ENCODE measurements around the gene TAOK1.

TAOK1 gene

GRCh38 chr17:29363716-29364115 lies 26.4 kb upstream of the TAOK1 start:
- FAIRE-seq (no peak), DNase-seq (ENCODE audit: insufficient read length, low spot score) (no peak)
- no peak for TF ChIP-seq POLR2A (IDR thresholded peaks at IDR 0.05; ENCODE audit: low read depth, low read length)

GRCh38 chr17:29364691-29365090 lies 25.5 kb upstream of the TAOK1 start:
- no peak for TF ChIP-seq POLR2A (IDR thresholded peaks at IDR 0.05; ENCODE audit: low read depth, low read length)
- no peak for FAIRE-seq
- no peak for DNase-seq (ENCODE audit: insufficient read length, low spot score)

GRCh38 chr17:29368161-29368560 lies 22.0 kb upstream of the TAOK1 start:
- FAIRE-seq (no peak), DNase-seq (ENCODE audit: insufficient read length, low spot score) (no peak)
- TF ChIP-seq POLR2A (IDR thresholded peaks at IDR 0.05; ENCODE audit: low read depth, low read length): no peak

GRCh38 chr17:29368926-29369325 lies 21.2 kb upstream of the TAOK1 start:
- TF ChIP-seq POLR2A (IDR thresholded peaks at IDR 0.05; ENCODE audit: low read depth, low read length): no peak
- no peak for FAIRE-seq
- no peak for DNase-seq (ENCODE audit: insufficient read length, low spot score)

- no peak for TF ChIP-seq POLR2A (IDR thresholded peaks at IDR 0.05; ENCODE audit: low read depth, low read length)
- DNase-seq (ENCODE audit: insufficient read length, low spot score) (peak; percentile 70), FAIRE-seq (peak; percentile 78)
These were observed 20.1 kb upstream of the TAOK1 start for GRCh38 chr17:29369831-29370735.

- FAIRE-seq (peak; percentile 81), DNase-seq (ENCODE audit: insufficient read length, low spot score) (peak; percentile 77)
- no peak for TF ChIP-seq POLR2A (IDR thresholded peaks at IDR 0.05; ENCODE audit: low read depth, low read length)
These were observed 13.4 kb upstream of the TAOK1 start for GRCh38 chr17:29376667-29377270.

- FAIRE-seq: no peak
These were observed 11.7 kb upstream of the TAOK1 start for GRCh38 chr17:29378500-29378899.

GRCh38 chr17:29379084-29379991 lies 10.8 kb upstream of the TAOK1 start:
- no peak for TF ChIP-seq POLR2A (IDR thresholded peaks at IDR 0.05; ENCODE audit: low read depth, low read length)
- FAIRE-seq (no peak), DNase-seq (ENCODE audit: insufficient read length, low spot score) (no peak)

More at GRCh38 chr17:29378500-29378899, 11.7 kb upstream of the TAOK1 start:
- TF ChIP-seq POLR2A (IDR thresholded peaks at IDR 0.05; ENCODE audit: low read depth, low read length): no peak
- no peak for DNase-seq (ENCODE audit: insufficient read length, low spot score)

GRCh38 chr17:29383686-29384085 lies 6.5 kb upstream of the TAOK1 start:
- no peak for TF ChIP-seq POLR2A (IDR thresholded peaks at IDR 0.05; ENCODE audit: low read depth, low read length)
- peak; percentile 20 for DNase-seq (ENCODE audit: insufficient read length, low spot score)
- no peak for FAIRE-seq

- DNase-seq (ENCODE audit: insufficient read length, low spot score) (peak; percentile 25), FAIRE-seq (no peak)
- TF ChIP-seq POLR2A (IDR thresholded peaks at IDR 0.05; ENCODE audit: low read depth, low read length): no peak
These were observed 5.3 kb upstream of the TAOK1 start for GRCh38 chr17:29384901-29385300.

- FAIRE-seq (no peak), DNase-seq (ENCODE audit: insufficient read length, low spot score) (no peak)
- no peak for TF ChIP-seq POLR2A (IDR thresholded peaks at IDR 0.05; ENCODE audit: low read depth, low read length)
These were observed 3.4 kb upstream of the TAOK1 start for GRCh38 chr17:29386760-29387159.

GRCh38 chr17:29388937-29389336 lies 1.2 kb upstream of the TAOK1 start:
- FAIRE-seq: no peak
- no peak for TF ChIP-seq POLR2A (IDR thresholded peaks at IDR 0.05; ENCODE audit: low read depth, low read length)

GRCh38 chr17:29390851-29391631 lies 878 bp downstream of the TAOK1 start:
- no peak for FAIRE-seq
- no peak for TF ChIP-seq POLR2A (IDR thresholded peaks at IDR 0.05; ENCODE audit: low read depth, low read length)
- DNase-seq (ENCODE audit: insufficient read length, low spot score): peak; percentile 23

More at GRCh38 chr17:29388937-29389336, 1.2 kb upstream of the TAOK1 start:
- DNase-seq (ENCODE audit: insufficient read length, low spot score): no peak

All from H54 (cell line).